ENCODE data around the gene EXOC3L4. TPM values are rescaled to one million over a fixed set of nuclear protein-coding genes. Genes with fewer than 3 reads are reported as not detected.

Gene EXOC3L4
- total RNA-seq, 1 donor from 2014 or later = not detected

DNA sequence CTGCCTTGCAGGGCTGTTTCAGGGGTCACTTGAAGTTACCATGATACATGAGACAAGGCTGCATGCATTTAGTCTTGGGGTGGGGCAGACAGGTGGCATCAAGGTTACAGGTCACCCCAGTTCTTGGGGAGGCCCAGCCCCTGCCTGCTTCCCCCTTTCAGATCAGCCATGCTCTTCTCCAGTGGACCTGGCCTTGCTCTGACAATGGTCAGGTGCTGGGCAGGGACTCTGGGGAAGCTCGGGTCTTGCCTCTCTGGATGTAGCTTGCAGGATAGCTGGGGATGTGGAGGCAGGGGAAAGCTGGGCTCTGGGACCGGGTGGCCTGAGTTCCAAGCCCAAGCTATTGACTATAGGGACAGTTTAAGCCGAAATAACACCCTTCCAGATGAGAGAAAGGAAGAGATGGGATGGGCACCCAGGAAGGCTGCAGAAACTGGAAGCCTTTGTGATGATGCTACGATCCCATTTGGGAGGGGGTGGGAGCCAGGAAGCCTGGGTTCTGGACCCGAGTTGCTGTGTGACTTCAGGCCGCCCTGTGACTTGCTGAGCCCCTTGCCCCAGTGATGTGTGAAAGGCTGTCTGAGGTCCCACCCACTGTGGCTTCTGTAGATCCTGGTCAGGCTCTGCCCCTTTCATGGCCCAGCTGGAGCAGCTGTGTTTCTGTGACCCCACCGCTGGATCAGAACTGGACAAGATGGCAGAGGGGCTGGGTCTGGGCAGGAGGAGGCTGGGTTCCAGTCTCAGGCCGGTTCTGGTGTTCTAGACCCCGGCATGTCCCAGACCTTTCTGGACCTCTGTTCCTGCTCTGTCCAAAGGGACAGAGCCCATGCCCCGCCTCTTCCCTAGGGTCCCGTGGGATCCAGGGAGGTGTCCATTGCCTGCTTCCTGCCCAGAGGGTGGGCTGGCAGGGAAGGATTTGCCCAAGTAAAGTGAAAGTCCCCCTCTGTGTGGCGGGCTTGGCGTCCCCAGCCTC lies 30.9 kb downstream of the EXOC3L4 start:
- Histone ChIP-seq H3K79me2 (ENCODE audit: low read depth) (no peaks in the 10 kb centered on the region), H3K27me3 (peaks cover 72% of the 10 kb centered on the region), H3K9me3 (ENCODE audit: low read depth) (no peaks in the 10 kb centered on the region), H2AFZ (replicated peaks) (no peak overlapping the region), H3K27ac (no peak overlapping the region), H3K9ac (no peak overlapping the region), H3K36me3 (no peaks in the 10 kb centered on the region), H3F3A (ENCODE audit: low read depth) (peaks cover 39% of the 10 kb centered on the region), H4K20me1 (ENCODE audit: low read depth) (peaks cover 14% of the 10 kb centered on the region), H3K4me2 (no peak overlapping the region), H3K4me3 (no peak overlapping the region), H3K4me1 (peaks cover 25% of the 10 kb centered on the region)
- Mint-ChIP-seq H3K27me3 (ENCODE audit: insufficient read depth, low read depth) (peaks cover 22% of the 10 kb centered on the region), H3K4me3 (no peak overlapping the region), H3K9me3 (no peaks in the 10 kb centered on the region), H3K27ac (no peak overlapping the region), H3K36me3 (no peaks in the 10 kb centered on the region), H3K4me1 (peaks cover 21% of the 10 kb centered on the region)
- no peak for DNase-seq (ENCODE audit: low spot score)
- no peak for TF ChIP-seq EZH2 (IDR thresholded peaks at IDR 0.05)
- TF ChIP-seq, protein P1, sequence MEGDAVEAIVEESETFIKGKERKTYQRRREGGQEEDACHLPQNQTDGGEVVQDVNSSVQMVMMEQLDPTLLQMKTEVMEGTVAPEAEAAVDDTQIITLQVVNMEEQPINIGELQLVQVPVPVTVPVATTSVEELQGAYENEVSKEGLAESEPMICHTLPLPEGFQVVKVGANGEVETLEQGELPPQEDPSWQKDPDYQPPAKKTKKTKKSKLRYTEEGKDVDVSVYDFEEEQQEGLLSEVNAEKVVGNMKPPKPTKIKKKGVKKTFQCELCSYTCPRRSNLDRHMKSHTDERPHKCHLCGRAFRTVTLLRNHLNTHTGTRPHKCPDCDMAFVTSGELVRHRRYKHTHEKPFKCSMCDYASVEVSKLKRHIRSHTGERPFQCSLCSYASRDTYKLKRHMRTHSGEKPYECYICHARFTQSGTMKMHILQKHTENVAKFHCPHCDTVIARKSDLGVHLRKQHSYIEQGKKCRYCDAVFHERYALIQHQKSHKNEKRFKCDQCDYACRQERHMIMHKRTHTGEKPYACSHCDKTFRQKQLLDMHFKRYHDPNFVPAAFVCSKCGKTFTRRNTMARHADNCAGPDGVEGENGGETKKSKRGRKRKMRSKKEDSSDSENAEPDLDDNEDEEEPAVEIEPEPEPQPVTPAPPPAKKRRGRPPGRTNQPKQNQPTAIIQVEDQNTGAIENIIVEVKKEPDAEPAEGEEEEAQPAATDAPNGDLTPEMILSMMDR (IDR thresholded peaks at IDR 0.05) = no peak
- no peak for TF ChIP-seq EZH2phosphoT487 (IDR thresholded peaks at IDR 0.05)

DNA sequence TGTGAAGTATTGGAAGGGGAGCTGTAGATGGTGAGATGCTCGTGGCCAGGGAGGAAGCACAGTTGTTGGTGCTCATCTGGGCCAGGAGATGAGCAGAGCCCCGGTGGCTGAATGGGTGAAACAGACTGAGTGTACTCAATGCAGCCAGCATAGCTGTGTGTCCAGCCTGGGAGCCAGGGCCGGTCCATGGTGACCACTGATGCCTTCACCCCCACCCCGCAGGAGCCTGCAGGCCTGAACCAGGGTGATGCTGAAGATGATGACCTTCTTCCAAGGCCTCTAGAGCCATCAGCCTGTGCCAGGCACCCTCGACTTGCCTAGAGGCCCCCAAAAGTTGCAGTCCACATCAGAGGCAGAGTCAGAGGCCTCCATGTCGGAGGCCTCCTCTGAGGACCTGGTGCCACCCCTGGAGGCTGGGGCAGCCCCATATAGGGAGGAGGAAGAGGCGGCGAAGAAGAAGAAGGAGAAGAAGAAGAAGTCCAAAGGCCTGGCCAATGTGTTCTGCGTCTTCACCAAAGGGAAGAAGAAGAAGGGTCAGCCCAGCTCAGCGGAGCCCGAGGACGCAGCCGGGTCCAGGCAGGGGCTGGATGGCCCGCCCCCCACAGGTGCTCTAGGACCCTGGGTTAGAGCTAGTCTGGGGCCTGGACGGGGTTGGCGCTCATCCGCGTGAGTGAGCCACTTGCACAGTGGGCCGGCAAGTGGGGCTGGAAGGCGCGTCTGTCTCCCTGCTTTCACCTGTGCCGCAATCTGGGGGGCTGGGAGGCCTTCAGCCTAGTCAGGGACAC lies 31.8 kb downstream of the EXOC3L4 start:
- H3K4me1 ChIP-seq = peaks cover 23% of the 10 kb centered on the region
- H2AFZ ChIP-seq (replicated peaks) = no peak overlapping the region
- peak overlapping the region; percentile 33 for H3K4me3 ChIP-seq
- peaks cover 25% of the 10 kb centered on the region for H3K4me1 Mint-ChIP-seq
- peak overlapping the region; percentile 43 for H3K27ac Mint-ChIP-seq
- no peak for DNase-seq (ENCODE audit: low spot score)
- H4K20me1 ChIP-seq (ENCODE audit: low read depth) = peaks cover 14% of the 10 kb centered on the region
- H3K79me2 ChIP-seq (ENCODE audit: low read depth) = no peaks in the 10 kb centered on the region
- no peak overlapping the region for H3K27ac ChIP-seq
- TF ChIP-seq, protein P1 (IDR thresholded peaks at IDR 0.05) = no peak
- TF ChIP-seq EZH2 (IDR thresholded peaks at IDR 0.05) = no peak
- TF ChIP-seq EZH2phosphoT487 (IDR thresholded peaks at IDR 0.05) = no peak
- H3K4me2 ChIP-seq = peak overlapping the region; percentile 74
- H3K27me3 ChIP-seq = peaks cover 68% of the 10 kb centered on the region
- no peaks in the 10 kb centered on the region for H3K9me3 ChIP-seq (ENCODE audit: low read depth)
- no peaks in the 10 kb centered on the region for H3K36me3 ChIP-seq
- peak overlapping the region; percentile 80 for H3K4me3 Mint-ChIP-seq
- no peaks in the 10 kb centered on the region for H3K9me3 Mint-ChIP-seq
- no peak overlapping the region for H3K9ac ChIP-seq
- peaks cover 19% of the 10 kb centered on the region for H3K27me3 Mint-ChIP-seq (ENCODE audit: insufficient read depth, low read depth)
- no peaks in the 10 kb centered on the region for H3K36me3 Mint-ChIP-seq
- peaks cover 31% of the 10 kb centered on the region for H3F3A ChIP-seq (ENCODE audit: low read depth)

DNA sequence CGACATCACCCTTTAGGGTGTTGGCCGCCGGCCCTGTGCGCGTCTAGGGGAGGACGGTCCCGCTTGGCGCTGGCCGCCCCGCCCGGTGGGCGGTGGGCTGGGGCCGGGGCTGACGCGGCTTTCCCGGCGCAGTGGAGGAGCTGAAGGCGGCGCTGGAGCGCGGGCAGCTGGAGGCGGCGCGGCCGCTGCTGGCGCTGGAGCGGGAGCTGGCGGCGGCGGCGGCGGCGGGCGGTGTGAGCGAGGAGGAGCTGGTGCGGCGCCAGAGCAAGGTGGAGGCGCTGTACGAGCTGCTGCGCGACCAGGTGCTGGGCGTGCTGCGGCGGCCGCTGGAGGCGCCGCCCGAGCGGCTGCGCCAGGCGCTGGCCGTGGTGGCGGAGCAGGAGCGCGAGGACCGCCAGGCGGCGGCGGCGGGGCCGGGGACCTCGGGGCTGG lies 32.4 kb downstream of the EXOC3L4 start:
- TF ChIP-seq, protein P1 (IDR thresholded peaks at IDR 0.05) = peak; percentile 46
- TF ChIP-seq EZH2 (IDR thresholded peaks at IDR 0.05) = peak; percentile 41
- no peak for TF ChIP-seq EZH2phosphoT487 (IDR thresholded peaks at IDR 0.05)
- H3K27me3 ChIP-seq = peaks cover 66% of the 10 kb centered on the region
- no peaks in the 10 kb centered on the region for H3K36me3 ChIP-seq
- Mint-ChIP-seq H3K36me3 (no peaks in the 10 kb centered on the region), H3K4me1 (peaks cover 22% of the 10 kb centered on the region), H3K9me3 (no peaks in the 10 kb centered on the region), H3K27ac (no peak overlapping the region), H3K4me3 (peak overlapping the region; percentile 80), H3K27me3 (ENCODE audit: insufficient read depth, low read depth) (peaks cover 19% of the 10 kb centered on the region)
- no peaks in the 10 kb centered on the region for H3K79me2 ChIP-seq (ENCODE audit: low read depth)
- H4K20me1 ChIP-seq (ENCODE audit: low read depth) = peaks cover 14% of the 10 kb centered on the region
- H3F3A ChIP-seq (ENCODE audit: low read depth) = peaks cover 25% of the 10 kb centered on the region
- peak; percentile 95 for DNase-seq (ENCODE audit: low spot score)
- peak overlapping the region; percentile 33 for H3K4me3 ChIP-seq
- H3K9ac ChIP-seq = no peak overlapping the region
- no peaks in the 10 kb centered on the region for H3K9me3 ChIP-seq (ENCODE audit: low read depth)
- H2AFZ ChIP-seq (replicated peaks) = no peak overlapping the region
- H3K4me2 ChIP-seq = peak overlapping the region; percentile 74
- H3K4me1 ChIP-seq = peaks cover 17% of the 10 kb centered on the region
- H3K27ac ChIP-seq = no peak overlapping the region
